ENCODE results near the gene PLAU.

GRCh38 chr10:73917566-73918305, 6.8 kb downstream of the PLAU start:
- TF ChIP-seq NFRKB (IDR thresholded peaks at IDR 0.05) (no peak), FOXM1 (IDR thresholded peaks at IDR 0.05; ENCODE audit: borderline replicate concordance) (no peak)

Measured in HEK293T (cell line).